ENCODE measurements around the gene ALOX15B.
"Not testable (repeated sequence)": the region's sequence is repeated elsewhere in the genome, so short reads cannot be mapped to it uniquely, and the experiment has no call there.

The ALOX15B gene

DNA sequence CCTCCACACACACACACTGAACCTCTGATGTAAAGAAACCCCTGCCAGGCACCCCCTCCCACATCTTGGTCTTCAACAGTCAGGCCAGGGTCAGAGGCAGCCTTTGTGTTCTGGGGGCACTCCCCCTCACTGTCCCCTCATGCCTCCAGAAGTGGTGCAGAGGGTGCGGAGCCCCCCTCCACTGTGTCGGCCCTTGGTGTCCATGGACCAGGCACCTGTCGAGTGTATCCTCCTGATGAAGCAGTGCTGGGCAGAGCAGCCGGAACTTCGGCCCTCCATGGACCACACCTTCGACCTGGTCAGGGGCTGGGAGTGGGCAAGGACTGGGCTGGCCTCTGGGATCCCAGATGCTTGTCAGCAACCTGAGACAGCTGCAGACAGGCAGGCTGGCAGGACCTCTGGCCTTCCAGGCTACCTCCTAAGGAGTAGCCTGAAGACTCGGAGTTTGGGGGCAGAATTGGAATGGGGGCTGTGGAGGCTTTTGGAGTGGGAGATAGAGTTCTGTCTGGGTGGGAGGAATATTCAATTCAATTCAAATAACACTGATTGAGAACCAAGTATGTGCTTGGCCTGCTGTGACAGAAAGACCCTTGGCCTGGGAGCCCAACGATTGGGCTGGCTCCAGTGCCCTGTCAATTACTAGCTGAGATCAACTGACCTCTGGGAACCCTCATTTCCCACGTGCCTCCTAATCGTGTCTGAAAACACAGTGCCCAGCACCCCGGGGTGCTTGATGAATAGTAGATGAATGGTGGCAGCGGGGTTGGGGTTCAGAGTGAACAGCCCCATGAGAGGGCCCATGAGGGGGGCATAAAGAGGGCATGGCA, 24.9 kb upstream of the ALOX15B start:
- no peak for DNase-seq (ENCODE audit: low read depth in 2 of 2)

DNA sequence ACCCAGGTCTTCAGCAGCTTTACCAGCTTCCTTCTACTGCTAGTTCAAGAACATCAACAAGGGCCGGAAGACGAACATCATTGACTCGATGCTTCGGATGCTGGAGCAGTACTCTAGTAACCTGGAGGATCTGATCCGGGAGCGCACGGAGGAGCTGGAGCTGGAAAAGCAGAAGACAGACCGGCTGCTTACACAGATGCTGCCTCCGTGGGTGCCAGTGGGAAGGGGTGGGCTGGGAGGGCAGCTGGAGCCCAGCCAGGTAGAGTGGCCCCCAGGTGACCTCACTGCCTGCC, 24.4 kb upstream of the ALOX15B start:
- DNase-seq (ENCODE audit: low read depth in 2 of 2): no peak

DNA sequence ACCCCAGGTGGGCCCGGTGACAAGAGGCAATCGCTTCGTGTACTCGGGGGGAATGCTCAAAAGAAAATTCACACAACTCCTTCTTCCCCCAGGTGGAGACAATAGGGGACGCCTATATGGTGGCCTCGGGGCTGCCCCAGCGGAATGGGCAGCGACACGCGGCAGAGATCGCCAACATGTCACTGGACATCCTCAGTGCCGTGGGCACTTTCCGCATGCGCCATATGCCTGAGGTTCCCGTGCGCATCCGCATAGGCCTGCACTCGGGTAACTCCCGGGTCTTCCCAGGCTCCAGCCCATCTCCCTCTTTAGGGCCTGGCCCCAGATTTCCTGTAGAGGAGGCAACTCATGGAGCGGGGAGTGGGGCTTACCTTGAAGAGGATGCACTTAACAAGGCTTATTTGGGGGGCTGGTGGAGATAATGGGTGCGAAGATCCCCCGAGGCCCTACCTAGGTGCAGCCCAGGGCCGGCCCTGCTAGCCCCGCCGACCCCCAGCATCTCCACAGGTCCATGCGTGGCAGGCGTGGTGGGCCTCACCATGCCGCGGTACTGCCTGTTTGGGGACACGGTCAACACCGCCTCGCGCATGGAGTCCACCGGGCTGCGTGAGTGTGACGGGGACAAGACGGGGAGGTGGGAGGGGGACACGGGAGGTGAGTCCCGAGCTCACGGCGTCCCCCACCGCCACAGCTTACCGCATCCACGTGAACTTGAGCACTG, 23.5 kb upstream of the ALOX15B start:
- DNase-seq (ENCODE audit: low read depth in 2 of 2): no peak

DNA sequence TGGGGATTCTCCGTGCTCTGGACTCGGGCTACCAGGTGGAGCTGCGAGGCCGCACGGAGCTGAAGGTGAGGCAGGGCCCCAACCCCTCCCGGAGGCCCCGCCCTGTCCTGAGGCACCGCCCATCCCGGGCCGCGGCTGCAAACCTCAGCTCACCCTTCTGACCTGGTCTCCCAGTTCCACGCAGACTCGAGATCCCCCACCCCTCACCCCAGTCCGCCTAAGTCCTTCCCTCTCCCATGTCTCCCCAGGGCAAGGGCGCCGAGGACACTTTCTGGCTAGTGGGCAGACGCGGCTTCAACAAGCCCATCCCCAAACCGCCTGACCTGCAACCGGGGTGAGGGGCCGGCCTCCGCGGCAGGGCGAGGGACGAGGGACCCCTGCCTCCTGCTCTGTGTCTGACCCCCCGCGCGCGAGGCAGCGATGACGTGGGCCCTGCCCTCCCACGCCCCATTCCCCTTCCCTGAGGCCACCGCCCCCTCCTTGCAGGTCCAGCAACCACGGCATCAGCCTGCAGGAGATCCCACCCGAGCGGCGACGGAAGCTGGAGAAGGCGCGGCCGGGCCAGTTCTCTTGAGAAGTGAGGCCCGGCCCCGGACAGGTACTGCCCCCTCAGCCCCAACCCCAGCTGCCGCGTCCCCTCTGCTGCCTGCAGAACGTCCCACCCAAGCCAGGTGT, 22.8 kb upstream of the ALOX15B start:
- no peak for DNase-seq (ENCODE audit: low read depth in 2 of 2)

DNA sequence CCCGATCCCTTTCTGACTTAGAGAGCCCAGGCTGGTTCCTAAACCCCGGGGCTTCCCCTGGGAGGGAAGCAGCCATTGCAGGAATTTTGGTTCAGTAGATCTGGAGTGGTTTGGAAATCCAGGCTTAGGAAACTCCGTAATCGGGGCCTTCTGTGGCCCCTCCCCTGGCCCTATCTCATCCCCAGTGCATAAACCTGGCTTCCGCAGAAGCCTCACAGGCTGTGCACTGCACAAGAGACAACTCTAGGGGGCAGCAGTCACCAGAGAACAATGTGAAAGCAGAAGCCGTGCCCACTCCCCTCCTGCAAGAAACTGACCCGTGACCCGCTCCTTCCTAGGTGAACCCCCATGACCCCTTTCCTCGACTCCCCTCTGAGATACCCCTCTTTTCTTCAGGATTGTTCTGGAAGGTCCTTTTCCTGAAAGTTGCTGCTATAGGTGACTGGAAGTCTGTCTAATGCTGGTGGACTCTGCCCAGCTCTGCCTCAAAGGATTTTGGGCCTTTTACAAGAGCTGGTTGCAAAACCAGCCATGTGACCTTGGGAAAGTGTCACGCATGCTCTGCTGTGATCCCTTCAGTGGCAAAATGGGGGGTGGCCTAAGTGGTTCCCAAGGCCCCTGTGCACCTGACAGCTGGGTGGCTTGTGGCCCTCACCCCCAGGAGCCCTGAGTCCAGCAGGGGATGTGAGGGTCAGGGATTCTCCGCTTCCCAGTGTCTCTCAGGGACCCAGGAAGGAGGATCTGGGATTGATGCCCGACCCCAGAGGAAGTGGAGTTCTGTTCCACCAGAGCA, 22.0 kb upstream of the ALOX15B start:
- DNase-seq (ENCODE audit: low read depth in 2 of 2): peak in 1 of 2 donors; percentile 41

DNA sequence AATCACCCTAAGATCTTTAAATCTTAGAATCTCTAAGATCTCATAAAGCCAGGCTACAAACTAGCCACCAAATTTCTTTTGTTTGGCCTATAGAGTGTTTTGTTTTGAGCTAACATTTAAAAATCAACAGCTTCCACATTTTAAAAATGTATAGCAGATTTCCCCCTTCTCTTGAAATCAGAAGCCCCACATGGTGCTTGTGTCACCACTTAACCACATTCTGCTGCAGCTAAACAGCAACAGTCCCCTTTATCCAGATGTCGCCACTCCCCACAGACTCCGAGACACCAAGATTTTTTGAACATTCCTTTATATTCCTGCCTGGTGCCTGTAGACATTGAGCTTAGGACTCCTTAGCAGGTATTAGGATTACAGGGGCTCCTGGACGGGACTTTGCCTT, 20.4 kb upstream of the ALOX15B start:
- DNase-seq (ENCODE audit: low read depth in 2 of 2): no peak

DNA sequence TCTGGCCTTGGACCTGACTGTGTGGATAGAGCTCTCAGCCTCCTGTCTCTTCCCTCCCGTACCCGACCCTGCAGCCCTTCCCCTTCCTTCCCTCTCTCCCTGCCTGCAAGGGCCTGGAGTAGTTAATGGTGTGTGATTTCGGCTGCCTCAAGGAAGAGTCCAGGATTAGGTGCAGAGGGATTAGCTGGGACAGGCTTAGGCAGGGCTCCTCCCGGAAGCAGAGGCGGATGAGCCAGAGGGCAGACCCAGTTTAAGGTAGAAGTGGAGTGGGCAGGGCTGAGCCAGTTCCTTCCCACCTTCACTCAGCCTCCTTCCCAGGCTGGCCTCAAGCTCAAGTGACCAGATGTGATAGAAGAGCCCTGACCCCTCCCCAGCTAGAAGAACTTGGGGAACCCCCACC, 19.7 kb upstream of the ALOX15B start:
- DNase-seq (ENCODE audit: low read depth in 2 of 2): no peak

DNA sequence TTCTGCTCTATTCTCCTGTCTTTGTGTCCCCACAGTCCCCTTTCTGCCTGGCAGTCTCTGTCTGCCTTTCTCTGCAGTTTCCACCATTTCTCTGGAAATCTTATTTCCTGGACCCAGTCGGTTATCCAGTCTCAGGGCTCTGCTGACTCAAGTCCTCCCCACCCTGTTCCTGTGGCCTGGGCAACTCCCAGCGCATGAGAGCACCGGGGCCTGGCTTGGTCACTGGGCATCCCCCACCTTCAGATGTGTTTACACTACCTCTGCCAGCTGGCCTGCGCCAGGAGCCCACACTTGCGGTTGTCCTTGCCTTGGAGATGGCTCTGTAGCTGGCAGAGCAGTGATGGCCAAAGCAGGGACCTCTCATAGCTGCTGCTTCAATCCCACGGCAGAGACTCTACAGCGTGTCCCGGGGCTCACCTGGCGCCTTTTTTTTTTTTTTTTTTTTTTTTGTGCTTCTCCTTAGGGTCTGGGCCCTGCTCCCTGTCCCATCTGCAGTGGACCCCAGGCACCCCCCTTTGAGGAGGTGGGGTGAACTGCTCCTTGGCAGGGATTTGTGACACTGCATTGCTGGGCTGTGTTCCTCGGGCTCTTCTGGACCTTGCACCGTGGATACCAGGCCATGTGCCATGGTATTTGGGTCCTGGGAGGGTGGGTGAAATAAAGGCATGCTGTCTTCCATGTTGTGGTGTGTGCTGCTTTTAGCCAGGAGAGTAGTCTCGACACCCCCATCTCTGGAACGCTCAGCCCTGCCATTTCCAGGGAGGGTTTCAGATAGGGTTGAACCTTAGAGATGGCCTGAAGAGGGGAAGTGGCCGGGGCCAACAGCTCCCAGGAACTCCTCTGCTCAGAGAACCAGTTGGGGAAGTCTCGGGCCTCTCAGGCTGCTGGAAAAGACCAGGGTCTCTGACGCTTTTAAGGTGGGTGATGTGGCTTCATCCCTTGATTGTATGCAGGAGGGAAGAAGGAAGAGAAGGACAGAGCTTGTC, 18.9 kb upstream of the ALOX15B start:
- DNase-seq (ENCODE audit: low read depth in 2 of 2): no peak

DNA sequence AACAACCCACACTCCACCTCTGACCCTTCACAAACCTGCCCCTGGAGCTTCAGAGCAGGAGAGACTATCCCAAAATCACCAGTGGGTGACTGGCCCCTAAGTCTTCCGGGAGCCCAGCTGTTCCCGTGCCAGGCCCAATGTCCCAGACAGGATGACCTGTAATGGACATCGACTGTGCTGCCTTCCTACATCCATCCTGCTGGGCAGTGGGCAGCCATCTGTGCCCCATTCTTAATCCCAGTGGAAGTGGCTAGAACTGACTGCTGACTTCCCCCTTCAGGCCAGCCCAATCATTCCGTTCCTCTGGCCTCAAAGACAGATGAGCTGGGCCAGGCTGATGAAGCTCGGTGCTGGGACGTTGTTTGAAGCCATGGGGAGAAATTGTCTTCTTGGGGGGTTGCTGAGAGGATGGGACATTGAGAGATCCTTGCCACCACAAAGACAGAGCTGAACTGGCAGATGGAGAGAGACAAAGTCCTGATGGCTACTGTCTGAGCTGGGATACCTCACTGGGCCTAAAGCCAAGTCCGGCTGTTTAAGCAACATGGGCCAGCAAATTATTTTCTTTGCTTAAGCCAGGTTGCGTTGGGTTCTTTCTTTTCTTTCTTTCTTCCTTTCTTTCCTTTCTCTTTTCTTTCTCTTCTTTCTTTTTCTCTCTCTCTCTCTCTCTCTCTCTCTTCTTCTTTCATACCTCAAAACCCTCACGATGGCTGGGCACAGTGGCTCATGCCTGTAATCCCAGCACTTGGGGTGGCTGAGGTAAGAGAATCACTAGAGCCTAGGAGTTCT, 17.9 kb upstream of the ALOX15B start:
- no peak for DNase-seq (ENCODE audit: low read depth in 2 of 2)

DNA sequence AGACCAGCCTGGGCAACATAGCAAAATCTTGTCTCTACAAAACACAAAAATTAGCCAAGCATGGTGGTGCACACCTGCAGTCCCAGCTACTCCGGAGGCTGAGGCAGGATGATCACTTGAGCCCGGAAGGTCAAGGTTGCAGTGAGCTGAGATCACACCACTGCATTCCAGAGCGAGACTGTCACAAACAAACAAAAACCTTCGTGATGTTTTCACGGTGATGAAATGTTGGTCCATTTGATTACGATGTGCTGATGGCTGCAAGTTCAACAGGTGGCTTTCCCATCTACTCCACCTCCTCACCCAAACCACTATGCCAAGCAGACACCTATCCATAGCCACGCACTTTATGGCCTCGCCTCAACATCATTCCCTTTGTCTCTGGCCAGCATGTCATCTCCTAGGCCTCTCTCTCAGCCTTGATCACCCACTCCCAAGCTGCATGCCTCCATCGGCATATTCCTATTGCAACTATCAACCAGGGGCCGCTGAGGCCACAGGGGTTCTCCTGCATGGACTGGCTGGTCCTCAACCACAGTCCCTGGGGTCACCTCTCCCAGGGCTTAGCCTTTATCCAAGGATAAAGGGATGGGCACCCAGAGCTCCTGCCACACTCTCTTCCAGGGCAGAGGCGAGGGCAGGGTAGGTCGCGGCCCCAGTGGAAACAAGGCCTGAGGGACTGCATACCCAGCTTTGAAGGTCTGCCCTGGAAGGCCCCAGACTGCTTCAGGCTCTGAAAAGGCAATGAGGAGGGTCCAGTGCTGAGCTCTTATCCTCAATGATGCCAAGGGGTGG, 17.1 kb upstream of the ALOX15B start:
- no peak for DNase-seq (ENCODE audit: low read depth in 2 of 2)

DNA sequence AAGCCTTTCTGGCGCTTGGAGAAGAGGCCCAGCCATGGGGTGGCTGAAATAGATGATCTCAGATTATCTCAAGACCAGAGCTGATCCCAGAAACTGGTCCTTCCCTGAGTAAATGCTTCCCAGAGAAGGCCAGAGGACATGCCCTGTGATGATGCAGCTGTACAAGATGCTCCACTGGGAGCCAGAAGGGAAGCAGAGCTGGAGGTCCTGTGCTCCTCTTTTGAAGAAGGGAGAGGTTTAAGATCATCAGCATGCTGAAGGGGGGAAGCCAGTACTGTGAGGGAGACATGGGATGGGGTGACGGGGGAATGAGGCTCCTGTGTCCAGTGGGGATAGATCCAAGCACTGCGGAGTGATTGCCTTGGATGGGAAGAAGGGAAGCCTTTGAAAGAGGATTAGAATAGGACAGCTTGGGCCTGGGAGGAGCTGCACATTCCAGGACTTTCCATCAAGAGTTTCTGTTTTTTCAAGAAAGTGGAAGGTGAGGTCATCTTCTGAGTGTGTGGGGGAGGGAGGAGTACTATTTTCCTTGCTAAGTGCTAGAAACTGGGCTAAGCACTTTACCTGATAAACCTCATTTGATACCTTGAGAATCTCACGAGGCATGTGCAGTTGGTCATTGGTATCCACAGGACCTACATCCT, 16.4 kb upstream of the ALOX15B start:
- no peak for DNase-seq (ENCODE audit: low read depth in 2 of 2)

DNA sequence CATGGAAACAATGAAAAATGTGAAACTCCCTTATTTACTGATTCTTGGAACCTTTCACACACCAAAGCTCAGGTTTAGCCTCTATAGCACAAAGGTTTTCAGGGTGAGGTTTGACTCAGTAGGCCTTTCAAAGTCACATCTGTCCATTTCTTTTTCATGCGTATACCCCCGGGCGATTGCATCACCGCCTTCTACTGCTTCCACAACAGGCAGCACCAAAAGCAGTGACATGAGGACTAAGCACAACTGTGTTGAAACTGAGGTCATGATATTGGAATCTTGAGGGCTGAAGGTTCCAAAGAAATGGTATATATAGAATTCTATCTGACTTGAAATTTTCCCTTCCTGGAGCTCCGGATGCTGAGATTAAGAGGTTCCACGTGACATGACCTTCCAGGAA, 14.7 kb upstream of the ALOX15B start:
- DNase-seq (ENCODE audit: low read depth in 2 of 2): not testable (repeated sequence)

DNA sequence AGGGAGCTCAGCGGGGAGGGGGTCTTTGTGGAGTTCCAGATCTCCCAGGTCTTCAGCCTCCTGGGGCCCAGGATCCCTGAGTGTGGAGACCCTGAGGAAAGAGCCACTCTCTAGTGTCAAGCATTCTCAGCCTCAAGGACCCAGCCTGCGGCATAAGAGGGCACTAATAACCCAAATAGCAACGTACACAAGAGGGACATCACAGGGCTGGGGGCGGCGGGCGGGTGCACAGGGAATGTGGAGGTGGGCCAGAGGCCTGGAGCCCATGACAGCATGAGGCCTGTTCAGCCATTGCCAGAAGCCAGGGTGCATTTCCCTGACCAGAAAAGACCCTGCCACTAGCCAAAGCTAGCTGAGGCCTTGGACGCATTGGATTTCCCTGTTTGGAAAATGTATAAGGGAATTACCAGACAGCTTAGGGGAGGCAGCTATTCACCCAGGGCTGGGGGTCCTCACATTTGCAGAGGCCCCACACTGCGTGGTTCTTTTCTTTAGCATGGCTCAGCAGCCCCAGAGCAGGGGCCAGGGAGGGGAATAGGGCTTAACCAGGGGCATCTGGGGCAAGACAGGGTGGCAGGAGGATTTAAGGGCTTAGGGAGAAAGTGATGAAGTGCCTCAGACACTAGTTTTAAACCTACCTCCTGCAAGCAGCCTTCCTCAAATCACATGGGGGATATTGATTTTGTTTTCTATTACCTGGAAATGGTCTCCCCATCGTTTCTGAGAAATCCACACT, 13.5 kb upstream of the ALOX15B start:
- no peak for DNase-seq (ENCODE audit: low read depth in 2 of 2)

DNA sequence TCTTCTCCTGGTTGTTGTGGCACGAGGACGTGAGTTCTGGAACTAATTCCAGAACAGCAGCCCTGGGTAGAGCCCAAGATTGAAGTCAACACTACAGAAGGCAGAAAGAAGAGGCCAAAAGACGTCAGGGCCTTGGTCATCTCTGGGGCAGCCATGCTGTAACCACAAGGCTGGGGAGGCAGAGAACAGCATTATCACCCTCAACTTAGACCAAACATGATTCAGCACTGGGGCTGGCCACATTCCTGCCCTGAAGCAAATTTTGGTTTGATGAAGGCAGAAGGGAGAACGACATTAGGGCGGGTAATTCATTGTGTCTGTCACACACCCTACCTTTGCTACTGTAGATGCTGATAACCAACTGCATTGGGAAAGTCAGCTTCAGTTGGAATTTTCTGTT, 9.7 kb upstream of the ALOX15B start:
- DNase-seq (ENCODE audit: low read depth in 2 of 2): no peak

DNA sequence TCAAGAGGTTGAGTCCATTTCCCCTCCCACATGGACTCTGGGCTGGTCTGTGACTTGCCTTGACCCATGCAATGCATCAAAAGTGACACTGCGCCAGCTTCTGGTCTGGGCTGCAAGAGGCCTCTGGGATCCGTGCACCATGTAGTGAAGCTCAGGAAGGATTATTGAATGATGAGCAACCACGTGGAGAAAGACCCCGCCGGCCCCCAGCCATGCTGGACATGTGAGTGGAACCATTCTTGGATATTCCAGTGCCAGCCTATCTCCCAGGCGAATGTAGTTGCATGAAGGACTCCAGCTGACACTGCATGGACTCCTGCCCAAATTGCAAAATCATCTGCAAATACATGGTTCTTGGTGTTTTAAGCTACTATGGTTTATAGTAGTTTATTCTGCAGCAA, 7.6 kb upstream of the ALOX15B start:
- no peak for DNase-seq (ENCODE audit: low read depth in 2 of 2)

DNA sequence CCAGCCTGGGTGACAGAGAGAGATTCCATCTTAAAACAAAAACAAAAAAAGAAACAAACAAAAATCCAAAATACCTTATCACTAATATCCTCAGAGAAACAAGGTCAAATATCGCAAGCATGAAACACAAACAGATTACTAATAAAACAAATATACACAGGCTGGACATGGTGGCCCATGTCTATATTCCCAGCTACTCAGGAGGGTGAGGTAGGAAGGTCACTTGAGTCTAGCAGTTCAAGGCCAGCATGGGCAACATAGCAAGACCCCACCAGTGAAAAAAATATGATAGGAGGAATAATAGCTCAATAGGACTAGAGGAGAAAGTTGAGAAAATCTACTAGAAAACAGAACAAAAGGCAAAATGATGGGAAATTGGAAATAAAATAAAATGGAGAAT, 6.9 kb upstream of the ALOX15B start:
- no peak for DNase-seq (ENCODE audit: low read depth in 2 of 2)

DNA sequence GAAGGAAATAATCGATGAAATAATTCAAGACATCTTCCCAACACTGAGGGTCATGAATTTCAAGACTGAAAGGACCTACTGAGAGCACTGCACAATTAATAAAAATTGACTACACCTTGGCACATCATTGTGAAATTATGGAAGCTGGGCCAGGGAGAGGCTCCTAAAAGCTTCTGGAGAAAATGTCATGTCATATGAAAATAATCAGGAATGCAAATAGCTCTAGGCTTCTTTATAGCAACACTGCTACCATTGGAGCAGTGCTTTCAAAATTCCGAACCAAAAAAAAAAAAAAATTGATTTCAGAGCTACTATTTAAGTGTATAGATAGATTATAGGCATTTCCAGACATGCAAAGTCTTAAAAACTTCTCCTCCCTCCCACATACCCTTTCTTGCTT, 6.4 kb upstream of the ALOX15B start:
- DNase-seq (ENCODE audit: low read depth in 2 of 2): no peak

DNA sequence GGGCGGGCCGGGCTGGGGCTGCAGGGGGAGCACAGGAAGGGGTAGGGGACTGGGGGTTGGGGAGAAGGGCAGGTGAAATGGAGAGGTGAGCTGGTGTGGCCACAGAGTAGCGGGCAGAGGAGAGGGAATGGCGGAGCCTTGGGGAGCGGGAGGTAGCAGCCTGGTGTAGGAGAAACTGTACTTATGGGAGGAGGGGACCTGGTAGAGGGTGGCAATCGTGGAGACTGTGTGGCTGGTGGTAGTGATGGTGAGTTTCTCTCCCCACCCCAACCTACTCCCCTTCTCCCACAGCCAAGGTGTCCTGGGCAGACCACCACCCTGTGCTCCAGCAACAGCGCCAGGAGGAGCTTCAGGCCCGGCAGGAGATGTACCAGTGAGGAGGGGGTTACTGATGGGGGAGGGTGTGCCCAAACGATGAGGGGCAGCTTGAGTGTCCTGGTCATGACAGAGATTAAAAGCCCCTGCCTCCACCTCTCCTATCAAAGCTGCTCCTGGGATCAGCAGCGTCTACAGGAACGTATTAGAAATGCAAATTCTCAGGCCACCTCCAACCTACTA, 831 bp downstream of the ALOX15B start:
- no peak for DNase-seq (ENCODE audit: low read depth in 2 of 2)

All from stimulated activated CD8-positive, alpha-beta memory T cell treated with anti-CD3 and anti-CD28 coated beads, Interleukin-15, amount 100 ng/mL, for 48 hours (primary cell).